ENCODE results near the gene PTPRM. TPM values are rescaled to one million over a fixed set of nuclear protein-coding genes. Genes with fewer than 3 reads are reported as not detected.

The PTPRM gene
- total and polyA plus RNA-seq, 4 donors = 9.2 to 23.0 (median 12.7) TPM

- TF ChIP-seq EGR1 (IDR thresholded peaks at IDR 0.05; ENCODE audit: low read depth in 2 of 2) (no peak), YY1 (IDR thresholded peaks at IDR 0.05) (no peak), NR2F2 (IDR thresholded peaks at IDR 0.05) (no peak), RAD21 (IDR thresholded peaks at IDR 0.05) (no peak), HNF4A (conservative IDR thresholded peaks at IDR 0.05) (no peak), SP1 (IDR thresholded peaks at IDR 0.05) (no peak), TAF1 (conservative IDR thresholded peaks at IDR 0.05) (no peak), HNF4G (IDR thresholded peaks at IDR 0.05) (no peak)
- TF ChIP-seq, protein P1, sequence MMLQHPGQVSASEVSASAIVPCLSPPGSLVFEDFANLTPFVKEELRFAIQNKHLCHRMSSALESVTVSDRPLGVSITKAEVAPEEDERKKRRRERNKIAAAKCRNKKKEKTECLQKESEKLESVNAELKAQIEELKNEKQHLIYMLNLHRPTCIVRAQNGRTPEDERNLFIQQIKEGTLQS (IDR thresholded peaks at IDR 0.05) = no peak
- TF ChIP-seq, protein P2, sequence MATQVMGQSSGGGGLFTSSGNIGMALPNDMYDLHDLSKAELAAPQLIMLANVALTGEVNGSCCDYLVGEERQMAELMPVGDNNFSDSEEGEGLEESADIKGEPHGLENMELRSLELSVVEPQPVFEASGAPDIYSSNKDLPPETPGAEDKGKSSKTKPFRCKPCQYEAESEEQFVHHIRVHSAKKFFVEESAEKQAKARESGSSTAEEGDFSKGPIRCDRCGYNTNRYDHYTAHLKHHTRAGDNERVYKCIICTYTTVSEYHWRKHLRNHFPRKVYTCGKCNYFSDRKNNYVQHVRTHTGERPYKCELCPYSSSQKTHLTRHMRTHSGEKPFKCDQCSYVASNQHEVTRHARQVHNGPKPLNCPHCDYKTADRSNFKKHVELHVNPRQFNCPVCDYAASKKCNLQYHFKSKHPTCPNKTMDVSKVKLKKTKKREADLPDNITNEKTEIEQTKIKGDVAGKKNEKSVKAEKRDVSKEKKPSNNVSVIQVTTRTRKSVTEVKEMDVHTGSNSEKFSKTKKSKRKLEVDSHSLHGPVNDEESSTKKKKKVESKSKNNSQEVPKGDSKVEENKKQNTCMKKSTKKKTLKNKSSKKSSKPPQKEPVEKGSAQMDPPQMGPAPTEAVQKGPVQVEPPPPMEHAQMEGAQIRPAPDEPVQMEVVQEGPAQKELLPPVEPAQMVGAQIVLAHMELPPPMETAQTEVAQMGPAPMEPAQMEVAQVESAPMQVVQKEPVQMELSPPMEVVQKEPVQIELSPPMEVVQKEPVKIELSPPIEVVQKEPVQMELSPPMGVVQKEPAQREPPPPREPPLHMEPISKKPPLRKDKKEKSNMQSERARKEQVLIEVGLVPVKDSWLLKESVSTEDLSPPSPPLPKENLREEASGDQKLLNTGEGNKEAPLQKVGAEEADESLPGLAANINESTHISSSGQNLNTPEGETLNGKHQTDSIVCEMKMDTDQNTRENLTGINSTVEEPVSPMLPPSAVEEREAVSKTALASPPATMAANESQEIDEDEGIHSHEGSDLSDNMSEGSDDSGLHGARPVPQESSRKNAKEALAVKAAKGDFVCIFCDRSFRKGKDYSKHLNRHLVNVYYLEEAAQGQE (IDR thresholded peaks at IDR 0.05) = no peak
- TF ChIP-seq, protein P3, sequence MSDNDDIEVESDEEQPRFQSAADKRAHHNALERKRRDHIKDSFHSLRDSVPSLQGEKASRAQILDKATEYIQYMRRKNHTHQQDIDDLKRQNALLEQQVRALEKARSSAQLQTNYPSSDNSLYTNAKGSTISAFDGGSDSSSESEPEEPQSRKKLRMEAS (IDR thresholded peaks at IDR 0.05) = no peak
- no peaks in the 10 kb centered on the region for H3K9me3 ChIP-seq (ENCODE audit: control insufficient read depth in 4 of 4, low read length in 3 of 4)
- no peaks in the 10 kb centered on the region for H3K27me3 ChIP-seq (ENCODE audit: control insufficient read depth in 4 of 4, insufficient read depth in 4 of 4, low read length in 3 of 4)
- H3K9ac ChIP-seq (ENCODE audit: low read depth in 1 of 2, low read length in 2 of 2) = no peak overlapping the region
- H3K4me1 ChIP-seq (ENCODE audit: control insufficient read depth in 4 of 4, insufficient read depth in 4 of 4, low read length in 3 of 4) = no peaks in the 10 kb centered on the region
- no peak overlapping the region for H3K4me3 ChIP-seq (ENCODE audit: low read depth in 1 of 3, low read length in 3 of 3)
- DNase-seq (ENCODE audit: low spot score) = no peak
- 91% methylated on average over 12 of the region's 12 CpGs for WGBS
- H3K36me3 ChIP-seq (ENCODE audit: control insufficient read depth in 4 of 4, insufficient read depth in 3 of 4, low read depth in 1 of 4, low read length in 3 of 4) = no peaks in the 10 kb centered on the region
- H3K27ac ChIP-seq (ENCODE audit: low read depth in 1 of 2, low read length in 2 of 2) = no peak overlapping the region
Observed at GRCh38 chr18:7607540-7608173, 40.5 kb downstream of the PTPRM start.

GRCh38 chr18:7608174-7608550 lies 41.0 kb downstream of the PTPRM start:
- Histone ChIP-seq H3K27ac (ENCODE audit: low read depth in 1 of 2, low read length in 2 of 2) (no peak overlapping the region), H3K4me3 (ENCODE audit: low read depth in 1 of 3, low read length in 3 of 3) (no peak overlapping the region), H3K9me3 (ENCODE audit: control insufficient read depth in 4 of 4, low read length in 3 of 4) (no peaks in the 10 kb centered on the region), H3K9ac (ENCODE audit: low read depth in 1 of 2, low read length in 2 of 2) (no peak overlapping the region), H3K4me1 (ENCODE audit: control insufficient read depth in 4 of 4, insufficient read depth in 4 of 4, low read length in 3 of 4) (no peaks in the 10 kb centered on the region), H3K27me3 (ENCODE audit: control insufficient read depth in 4 of 4, insufficient read depth in 4 of 4, low read length in 3 of 4) (no peaks in the 10 kb centered on the region), H3K36me3 (ENCODE audit: control insufficient read depth in 4 of 4, insufficient read depth in 3 of 4, low read depth in 1 of 4, low read length in 3 of 4) (no peaks in the 10 kb centered on the region)
- WGBS = 92% methylated on average over 1 of the region's 1 CpG
- TF ChIP-seq, protein P3 (IDR thresholded peaks at IDR 0.05) = no peak
- TF ChIP-seq TAF1 (conservative IDR thresholded peaks at IDR 0.05) (no peak), HNF4A (conservative IDR thresholded peaks at IDR 0.05) (no peak), ZBTB33 (IDR thresholded peaks at IDR 0.05) (no peak), JUND (IDR thresholded peaks at IDR 0.05) (no peak), FOXA2 (IDR thresholded peaks at IDR 0.05) (no peak), CTCF (IDR thresholded peaks at IDR 0.05; ENCODE audit: low read depth, low read length, missing input control) (no peak), SP1 (IDR thresholded peaks at IDR 0.05) (no peak), RXRA (IDR thresholded peaks at IDR 0.05) (no peak), EGR1 (IDR thresholded peaks at IDR 0.05; ENCODE audit: low read depth in 2 of 2) (no peak), GABPA (IDR thresholded peaks at IDR 0.05 in 1 of 2, conservative IDR thresholded peaks at IDR 0.05 in 1 of 2) (no peak), FOXA1 (IDR thresholded peaks at IDR 0.05) (no peak), RAD21 (IDR thresholded peaks at IDR 0.05) (no peak), NR2F2 (IDR thresholded peaks at IDR 0.05) (no peak), YY1 (IDR thresholded peaks at IDR 0.05) (no peak)
- TF ChIP-seq, protein P1 (IDR thresholded peaks at IDR 0.05) = no peak
- TF ChIP-seq, protein P2 (IDR thresholded peaks at IDR 0.05) = no peak
- DNase-seq (ENCODE audit: low spot score) = no peak
